Posterior cingulate gyrus (tissue), 11 donors: ENCODE results near the gene NHERF1.

Experiments used
- DNase-seq, 10 donors: peaks; one replicate each; pipeline versions ENCODE4 v3.0.0 to v3.0.0-alpha.2; 2020 to 2021; ENCODE audit warnings: mixed read lengths in 3 of 10
- intact Hi-C: fragments of 100-400 bp; cut with DNase I; formaldehyde crosslinking; loops from one replicate; pipeline ENCODE4 v1.15.1; 2023

Gene NHERF1

DNA sequence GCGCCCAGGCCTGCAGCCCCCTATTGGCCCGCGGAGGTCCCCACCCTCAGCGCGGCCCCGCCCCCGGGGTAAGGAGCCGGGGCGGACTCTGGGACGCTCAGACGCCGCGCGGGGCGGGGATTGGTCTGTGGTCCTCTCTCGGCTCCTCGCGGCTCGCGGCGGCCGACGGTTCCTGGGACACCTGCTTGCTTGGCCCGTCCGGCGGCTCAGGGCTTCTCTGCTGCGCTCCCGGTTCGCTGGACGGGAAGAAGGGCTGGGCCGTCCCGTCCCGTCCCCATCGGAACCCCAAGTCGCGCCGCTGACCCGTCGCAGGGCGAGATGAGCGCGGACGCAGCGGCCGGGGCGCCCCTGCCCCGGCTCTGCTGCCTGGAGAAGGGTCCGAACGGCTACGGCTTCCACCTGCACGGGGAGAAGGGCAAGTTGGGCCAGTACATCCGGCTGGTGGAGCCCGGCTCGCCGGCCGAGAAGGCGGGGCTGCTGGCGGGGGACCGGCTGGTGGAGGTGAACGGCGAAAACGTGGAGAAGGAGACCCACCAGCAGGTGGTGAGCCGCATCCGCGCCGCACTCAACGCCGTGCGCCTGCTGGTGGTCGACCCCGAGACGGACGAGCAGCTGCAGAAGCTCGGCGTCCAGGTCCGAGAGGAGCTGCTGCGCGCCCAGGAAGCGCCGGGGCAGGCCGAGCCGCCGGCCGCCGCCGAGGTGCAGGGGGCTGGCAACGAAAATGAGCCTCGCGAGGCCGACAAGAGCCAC is at the start of gene NHERF1:
TSS of gene NHERF1 (plus strand) at position 100 of the 750 bp plus-strand sequence. CDS start at position 319, 219 bp downstream.
- DNase-seq: peak; percentile 85 to 99 (median 88)
- intact Hi-C loops: no loop called here

DNA sequence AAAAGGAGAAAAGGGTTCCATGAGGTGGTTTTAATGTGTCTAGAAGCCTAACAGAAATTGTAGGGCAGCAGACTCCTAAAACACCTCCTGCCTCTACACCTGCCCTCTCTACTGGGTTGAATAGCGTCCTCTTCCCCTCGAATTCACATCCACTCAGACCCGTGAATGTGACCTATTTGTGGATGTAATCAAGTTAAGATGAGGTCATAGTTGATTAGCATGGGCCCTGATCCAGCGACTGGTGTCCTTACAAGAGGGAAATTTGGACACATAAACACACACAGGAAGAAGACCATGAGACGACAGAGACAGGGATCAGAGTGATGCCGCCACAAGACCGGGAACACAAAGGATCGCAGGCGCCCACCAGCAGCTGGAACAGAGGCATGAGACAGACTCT is 49.2 kb upstream of the NHERF1 start:
- peak in 1 of 10 donors; percentile 24 for DNase-seq
- intact Hi-C loops: no loop called here

DNA sequence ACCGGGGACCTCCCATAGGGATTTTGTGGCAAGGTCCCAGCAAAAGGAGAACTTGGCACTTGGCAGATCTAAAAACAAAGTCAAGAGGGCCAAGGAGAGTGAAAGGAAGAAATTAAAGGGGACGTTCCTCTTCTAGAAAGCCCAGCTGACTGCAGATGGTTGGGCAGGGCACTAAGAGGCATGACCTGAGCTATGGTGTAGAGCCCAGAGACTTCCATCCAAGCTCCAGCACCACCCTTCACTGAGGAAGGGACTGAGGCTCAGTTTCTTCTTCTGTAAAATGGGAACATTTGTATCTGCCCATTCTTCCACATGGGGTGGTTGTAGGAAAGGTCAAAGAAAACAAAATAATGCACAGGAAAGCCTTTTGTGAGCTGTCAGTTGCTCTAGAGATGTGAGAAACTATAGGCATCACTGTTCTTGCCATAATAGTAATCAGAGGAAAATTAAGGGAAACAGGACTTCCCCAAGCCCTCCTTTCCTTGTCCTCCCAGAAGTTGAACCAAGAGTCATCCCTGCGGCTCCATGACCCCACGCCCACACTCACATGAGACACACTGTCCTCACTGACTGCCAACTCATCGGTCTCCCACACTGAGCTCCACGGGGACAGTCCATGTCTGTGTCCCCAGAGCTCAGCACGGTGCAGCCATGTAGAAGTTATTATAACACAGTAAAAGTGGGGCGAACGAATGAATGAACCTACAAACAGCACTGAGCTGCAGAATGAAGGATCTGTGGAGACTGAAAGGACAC is 46.1 kb upstream of the NHERF1 start:
- intact Hi-C loops: no loop called here

DNA sequence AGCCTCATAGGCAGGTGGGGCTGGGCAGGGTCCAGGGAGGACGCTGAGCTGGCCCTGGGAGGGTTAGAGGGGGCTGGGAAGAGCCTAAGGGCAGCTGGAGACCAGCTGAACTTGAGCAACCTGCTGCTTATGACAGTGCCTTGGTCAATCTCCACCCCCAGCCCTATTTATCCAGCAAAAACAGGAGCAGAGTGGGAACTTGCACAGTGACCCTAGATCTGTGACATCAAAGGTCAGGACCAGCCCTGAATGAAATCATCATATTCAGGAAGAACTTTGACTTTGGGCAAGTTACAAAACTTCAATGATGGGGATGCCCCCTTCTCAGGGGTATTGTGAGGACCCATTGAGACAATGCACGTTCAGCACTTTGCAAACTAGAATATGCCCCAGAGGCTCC is 45.1 kb upstream of the NHERF1 start:
- no peak for DNase-seq
- intact Hi-C loops: no loop called here

More for the DNA sequence above, 46.1 kb upstream of the NHERF1 start:
- peak in 1 of 10 donors; percentile 18 for DNase-seq

DNA sequence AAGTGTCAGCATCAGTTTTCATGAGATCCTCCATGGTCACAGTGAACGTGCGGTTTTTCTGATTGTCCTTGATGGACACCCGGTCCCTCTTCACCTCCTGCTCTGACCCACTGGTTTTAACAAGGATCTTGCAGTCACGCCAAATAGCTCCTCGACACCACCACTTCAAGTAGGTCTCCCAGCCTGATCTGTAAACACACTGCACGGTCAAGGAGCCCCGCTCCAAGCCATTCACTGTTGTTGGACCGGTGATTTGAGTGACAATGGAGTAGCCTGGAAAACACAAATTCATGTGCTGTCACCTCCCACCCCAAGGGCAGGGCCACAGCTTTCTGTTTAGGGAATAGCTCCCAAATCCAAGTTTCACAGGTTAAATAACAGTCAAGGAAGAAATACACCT is 43.9 kb upstream of the NHERF1 start:
- intact Hi-C loops: no loop called here
- peak in 1 of 10 donors; percentile 55 for DNase-seq

DNA sequence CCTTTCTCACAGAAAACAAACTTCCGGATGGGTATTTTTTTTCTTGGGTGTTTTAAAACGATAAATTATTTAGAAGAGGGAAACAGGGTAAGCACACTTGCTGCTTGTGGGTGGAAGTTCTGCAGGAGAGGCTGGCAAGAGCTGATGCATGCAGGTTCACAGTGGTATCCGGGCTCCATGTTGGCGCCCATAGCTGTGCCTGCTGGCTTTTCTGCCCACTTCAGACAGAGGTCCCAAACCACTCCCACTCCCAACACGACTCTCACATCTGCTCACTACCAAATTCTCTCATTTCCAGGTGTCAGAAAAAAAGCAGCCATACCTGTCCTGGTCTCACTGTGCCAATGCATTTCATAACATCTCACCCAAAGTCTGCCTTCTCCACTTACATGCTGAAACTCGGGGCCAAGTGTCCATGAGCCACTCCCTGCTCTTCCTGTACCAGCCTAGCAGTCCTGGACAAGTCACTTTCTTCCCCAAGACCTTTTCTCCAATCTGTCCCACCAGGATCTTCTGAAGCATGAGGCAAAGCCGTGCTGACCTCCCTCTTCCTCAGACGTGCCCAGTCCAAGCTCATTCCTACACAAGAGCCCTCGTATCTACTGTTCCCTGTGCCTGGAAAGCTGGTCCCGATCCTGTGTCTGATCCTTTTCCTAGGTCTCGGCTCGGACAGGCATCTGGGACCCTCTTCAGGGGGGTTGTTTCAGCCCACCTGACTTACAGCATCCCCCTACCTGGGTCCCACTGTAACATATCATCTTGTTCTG is 37.2 kb upstream of the NHERF1 start:
- intact Hi-C loops: no loop called here
- peak in 1 of 10 donors; percentile 36 for DNase-seq

DNA sequence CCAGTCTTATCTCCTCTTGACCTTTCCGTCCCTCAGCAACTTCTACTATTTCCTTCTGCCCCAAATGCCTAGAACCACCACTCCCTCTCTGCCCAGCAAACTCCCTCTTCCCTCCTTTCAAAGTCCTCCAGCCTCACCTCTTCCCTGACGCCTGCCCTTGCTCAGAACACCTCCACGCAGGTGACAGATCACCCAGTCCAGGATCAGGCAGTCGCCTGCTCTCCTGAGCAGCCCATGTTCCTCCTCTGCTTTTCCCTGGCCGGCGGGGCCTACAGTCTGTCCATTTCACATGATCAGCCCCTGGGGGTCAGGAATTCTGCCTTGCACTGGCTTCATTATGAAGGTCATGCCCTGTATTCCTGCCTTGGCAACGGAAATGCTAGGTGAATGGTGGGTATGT is 36.1 kb upstream of the NHERF1 start:
- intact Hi-C loops: no loop called here
- no peak for DNase-seq

DNA sequence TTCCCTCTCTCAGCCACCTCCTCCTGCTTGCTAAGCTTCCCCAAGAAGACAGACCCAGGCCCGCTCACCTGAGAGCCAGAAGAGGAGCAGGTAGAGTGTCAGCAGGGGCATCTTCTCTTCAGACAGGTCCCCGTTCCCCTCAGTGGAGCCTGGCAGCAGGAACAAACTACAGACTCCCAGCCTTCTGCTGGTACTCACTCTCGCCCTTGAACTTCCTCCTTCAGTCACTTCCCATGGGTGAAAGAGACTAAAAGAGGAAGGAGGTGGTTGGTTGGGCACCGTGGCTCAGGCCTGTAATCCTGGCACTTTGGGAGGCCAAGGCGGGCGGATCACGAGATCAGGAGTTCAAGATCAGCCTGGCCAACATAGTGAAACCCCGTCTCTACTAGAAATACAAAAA is 35.7 kb upstream of the NHERF1 start, which contains the start of gene CD300LF:
TSS of gene CD300LF (minus strand) at position 168 of the 400 bp plus-strand sequence. CDS start at position 111, 57 bp downstream.
- intact Hi-C loops: no loop called here
- DNase-seq: peak in 1 of 10 donors; percentile 84

DNA sequence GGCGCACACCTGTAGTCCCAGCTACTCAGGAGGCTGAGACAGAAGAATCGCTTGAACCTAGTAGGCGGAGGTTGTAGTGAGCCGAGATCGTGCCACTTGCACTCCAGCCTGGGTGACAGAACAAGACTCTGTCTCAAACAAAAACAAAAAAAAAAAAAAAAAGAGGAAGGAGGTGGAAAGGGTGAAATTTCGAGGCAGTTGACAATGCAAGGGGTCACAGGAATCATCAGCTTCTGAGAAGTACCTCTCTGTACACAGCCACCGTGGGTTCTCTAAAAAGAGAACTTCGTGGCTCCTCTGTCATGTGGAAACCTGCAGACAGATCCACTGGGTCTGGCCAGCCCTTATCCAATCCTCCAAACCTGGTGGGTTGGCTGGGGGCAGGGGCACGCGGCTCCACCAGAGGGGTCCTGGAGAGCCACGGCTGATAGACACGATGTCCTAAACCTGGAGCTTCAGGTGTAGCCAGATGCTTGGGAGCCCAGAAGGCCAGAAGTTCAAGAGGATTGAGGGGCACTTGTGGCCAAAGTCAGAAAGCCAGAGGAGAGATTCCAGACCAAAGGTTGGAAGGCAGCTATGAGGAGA is 35.2 kb upstream of the NHERF1 start:
- intact Hi-C loops: no loop called here
- peak in 1 of 10 donors; percentile 36 for DNase-seq

DNA sequence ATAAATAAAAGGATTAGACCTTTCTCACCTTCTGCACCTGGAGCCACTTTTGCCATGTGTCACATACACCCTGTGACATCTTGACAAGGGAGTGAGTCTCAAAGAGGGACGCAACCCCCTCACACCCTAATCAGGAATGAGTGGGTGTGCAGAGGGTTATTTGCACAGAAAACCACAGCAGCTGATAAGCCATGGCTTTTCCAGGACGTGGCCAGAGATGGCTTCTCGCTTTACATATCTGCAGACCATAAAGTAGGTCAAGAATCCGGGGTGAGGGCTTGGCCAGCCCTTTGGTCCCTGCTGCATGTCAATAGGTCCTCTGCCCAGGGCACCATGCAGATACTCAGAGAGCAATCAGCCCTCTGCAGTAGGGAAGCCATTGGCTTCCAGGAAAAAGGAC is 33.3 kb upstream of the NHERF1 start:
- peak in 1 of 10 donors; percentile 18 for DNase-seq
- intact Hi-C loops: no loop called here

DNA sequence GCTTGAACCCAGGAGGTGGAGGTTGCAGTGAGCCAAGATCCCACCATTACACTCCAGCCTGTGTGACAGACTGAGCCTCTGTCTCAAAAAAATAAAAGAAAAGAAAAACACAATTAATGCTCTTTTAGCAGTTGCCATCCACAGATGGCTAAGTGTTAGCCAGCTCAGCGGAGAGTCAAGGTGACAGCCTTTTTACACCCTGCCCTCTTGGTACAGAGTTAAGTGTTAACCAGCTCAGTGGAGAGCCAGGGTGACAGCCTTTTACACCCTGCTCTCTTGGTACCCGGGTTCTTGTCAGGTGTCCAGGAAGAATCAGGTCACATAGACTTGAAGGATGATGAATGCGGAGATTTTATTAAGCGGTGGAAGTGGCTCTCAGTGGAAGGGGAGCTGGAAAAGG is 27.9 kb upstream of the NHERF1 start:
- intact Hi-C loops: no loop called here
- DNase-seq: no peak

DNA sequence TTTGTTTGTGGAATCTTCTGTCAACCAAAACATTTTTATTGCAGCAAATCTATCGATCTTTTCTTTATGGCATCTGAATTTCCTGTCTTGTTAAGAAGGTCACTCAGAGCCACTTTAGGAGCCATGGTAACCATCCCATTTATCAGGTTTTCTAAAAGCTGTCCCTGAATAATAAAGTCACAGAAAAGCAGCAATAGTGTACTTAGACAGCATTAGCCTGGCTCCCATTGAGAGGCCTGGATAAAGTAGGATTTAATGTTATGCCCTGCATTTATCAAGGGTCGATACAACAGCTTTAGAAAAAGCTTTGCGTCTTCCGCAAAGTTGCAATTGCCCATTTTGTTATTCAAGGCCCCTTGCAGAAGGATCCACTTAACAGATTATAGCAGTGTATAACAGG is 25.6 kb upstream of the NHERF1 start:
- intact Hi-C loops: no loop called here
- no peak for DNase-seq

DNA sequence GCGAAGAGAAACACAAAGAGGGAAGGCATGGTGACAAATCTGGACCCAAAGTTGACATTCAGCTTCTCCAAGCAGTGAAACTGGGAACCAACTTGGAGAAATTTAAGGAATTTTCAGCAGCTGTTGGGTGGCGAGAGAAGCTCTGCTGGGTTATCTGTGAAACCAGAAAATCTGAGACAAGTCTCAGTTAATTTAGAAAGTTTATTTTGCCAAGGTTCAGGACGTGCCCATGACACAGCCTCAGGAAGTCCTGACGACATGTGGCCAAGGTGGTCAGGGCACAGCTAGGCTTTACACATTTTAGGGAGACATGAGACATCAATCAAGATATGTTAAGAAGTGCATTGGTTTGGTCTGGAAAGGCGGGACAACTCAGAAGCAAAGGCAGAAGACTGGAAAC is 24.5 kb upstream of the NHERF1 start:
- intact Hi-C loops: no loop called here
- peak in 1 of 10 donors; percentile 64 for DNase-seq

DNA sequence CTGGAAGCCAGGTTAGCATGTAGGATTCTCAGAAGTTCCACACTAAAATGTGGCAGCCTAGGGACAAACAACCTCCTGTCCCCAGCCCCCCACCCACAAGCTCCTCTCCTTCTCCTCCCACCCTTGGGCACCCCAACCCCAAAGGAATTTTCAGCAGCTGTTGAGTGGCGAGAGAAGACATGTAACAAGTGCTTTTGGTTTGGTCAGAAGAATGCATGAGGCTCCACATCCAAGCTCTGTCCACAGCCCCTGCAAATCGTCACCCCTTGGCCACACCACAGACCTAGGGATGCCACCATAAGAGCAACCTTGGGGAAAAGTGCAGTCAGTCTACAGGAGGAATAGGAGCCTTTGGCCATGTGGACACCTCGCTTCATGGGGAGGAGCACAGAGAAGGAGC is 23.3 kb upstream of the NHERF1 start:
- DNase-seq: peak in 1 of 10 donors; percentile 22
- intact Hi-C loops: no loop called here

DNA sequence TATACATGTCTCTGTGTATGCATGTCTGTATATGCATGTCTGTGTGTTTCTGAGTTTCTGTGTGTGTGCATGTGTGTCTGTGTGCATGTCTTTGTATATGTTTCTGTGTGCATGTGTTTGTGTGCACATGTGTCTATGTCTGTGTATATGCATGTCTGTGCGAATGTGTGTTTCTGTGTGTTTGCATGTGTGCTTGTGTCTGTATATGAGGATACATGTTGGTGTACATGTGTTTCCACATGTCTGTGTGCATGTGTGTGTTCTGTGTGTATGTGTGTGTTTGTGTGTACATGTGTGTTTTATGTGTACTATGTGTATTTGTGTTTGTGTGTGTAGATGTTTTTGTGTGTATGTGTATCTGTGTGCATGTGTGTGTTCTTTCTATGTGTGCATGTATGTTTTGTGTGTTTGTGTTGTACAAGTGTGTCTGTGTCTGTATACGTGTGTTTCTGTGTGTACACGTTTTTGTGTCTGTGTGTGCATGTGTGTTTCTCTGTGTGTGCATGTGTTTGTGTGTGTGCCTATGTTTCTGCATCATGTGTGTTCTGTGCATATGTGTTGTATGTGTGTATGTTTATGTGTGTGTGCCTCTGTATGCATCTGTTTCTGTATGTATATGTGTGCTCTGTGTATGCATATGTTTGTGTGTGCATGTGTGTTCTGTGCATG is 20.3 kb upstream of the NHERF1 start:
- no peak for DNase-seq
- intact Hi-C loops: no loop called here

DNA sequence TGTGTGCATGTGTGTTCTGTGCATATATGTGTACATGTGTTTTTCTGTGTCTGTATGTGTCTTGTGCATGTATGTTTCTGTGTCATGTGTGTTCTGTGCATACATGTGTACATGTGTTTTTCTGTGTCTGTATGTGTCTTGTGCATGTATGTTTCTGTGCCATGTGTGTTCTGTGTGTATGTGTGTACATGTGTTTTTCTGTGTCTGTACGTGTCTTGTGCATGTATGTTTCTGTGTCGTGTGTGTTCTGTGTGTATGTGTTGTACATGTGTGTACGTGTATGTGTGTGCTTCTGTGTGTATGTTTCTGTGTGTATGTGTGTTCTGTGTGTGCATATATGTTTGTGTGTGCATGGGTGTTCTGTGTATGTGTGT is 19.7 kb upstream of the NHERF1 start:
- intact Hi-C loops: no loop called here
- no peak for DNase-seq

DNA sequence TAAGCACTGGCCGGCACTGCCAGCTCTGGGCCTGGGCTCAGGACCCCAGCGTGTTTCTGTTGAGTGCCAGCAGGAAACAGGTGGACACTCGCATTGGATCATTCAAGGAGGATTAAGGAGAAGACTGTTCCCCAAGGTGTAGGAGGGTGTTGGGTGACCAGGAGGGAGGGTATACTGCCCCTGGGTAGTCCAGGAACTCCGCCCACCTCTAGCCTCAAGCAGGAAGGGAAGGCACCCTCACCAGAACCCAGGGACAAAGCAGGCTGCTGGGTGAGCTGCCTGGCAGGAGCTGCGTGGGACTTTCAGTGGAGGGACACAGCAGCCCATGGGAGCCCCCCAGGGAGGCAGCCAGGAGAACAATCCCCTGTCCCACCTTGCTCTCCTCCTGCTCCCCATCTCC is 19.1 kb upstream of the NHERF1 start:
- peak in 1 of 10 donors; percentile 44 for DNase-seq
- intact Hi-C loops: no loop called here

DNA sequence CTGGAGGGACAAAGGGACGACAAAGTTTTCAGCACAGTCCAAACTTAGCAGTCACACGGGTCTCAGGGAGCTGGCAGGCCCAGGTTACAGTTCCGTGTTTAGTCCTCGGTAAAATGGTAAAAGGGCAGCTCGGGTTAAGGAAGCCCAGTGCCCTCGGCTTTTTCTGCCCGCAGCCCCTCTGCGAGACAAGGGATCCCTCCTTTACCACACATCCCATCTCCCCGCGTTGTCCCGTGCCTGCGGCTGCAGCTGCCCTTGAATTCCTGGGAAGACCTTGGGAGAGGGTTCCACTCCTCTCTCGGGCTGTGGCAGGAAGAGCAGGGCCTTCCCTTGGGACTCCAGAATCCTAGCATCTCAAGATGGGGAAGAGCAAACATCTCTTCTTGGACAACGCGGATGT is 18.6 kb upstream of the NHERF1 start:
- intact Hi-C loops: no loop called here
- peak in 2 of 10 donors; percentile 44 to 58 for DNase-seq

DNA sequence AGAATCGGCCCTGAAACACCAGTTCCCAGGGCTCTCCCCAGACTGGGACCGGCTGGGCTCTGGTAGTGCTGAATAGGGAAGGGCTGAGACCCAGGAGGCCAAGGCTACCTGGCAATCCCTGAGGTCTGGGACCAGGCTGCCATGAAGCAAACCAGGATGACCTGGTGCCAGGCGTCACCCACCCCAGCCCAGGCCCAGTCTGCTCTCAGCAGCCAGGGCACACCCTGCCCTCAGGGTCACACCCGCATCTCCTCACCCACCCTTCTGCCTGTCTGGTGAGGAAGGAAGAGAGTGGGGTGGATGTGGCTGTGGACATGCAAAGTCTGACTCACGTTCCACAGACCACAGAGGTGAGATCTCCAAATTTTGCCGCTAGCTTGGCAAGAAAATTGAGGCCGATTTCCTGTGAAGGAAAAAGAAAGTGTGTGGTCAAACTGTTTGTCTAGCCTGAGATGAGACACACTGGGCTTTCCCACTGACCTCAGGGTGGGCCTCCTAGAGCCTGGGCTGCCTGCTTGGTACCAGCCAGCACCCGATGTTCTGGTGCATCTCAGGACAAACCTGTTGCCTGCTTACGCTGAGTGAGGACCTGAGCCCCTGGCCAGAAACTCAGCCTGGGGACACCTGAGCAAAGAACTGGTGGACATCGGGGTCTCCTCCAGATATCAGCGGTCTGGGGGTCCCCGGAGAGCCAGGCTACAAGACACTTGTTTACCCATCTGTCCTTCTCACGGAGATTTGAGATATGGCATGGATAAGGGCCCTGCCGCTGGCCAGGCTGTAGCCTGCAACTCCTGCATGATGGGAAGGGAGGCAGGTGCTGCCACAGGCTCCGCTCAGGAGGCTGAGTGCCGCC is 17.7 kb upstream of the NHERF1 start:
- DNase-seq: peak in 2 of 10 donors; percentile 69 to 72
- intact Hi-C loops: no loop called here
